ACC112 (cell line): ENCODE results near the gene LZTR1.
A peak's percentile ranks its signal among the peaks of the same experiment; 100 is the strongest.

Experiments used
- H2AFZ ChIP-seq: fragments of 200-600 bp; sonication (generic); one replicate; pipeline ENCODE4 v1.6.0; 2017; ENCODE audit warnings: antibody characterized with exemption, low read length; ENCODE audit not compliant: unreplicated experiment
- H3K27ac ChIP-seq: fragments of 200-600 bp; sonication (generic); 2 replicates; pipeline ENCODE4 v1.5.1; 2014; ENCODE audit warnings: low read depth, mild to moderate bottlenecking, antibody characterized with exemption, low read length, moderate library complexity
- H3K27me3 ChIP-seq: fragments of 200-600 bp; sonication (generic); 2 replicates; pipeline ENCODE4 v1.6.1; 2014; ENCODE audit warnings: mild to moderate bottlenecking, antibody characterized with exemption, low read length, moderate library complexity, mixed read lengths; ENCODE audit not compliant: insufficient read depth
- H3K36me3 ChIP-seq: fragments of 200-600 bp; sonication (generic); 2 replicates; pipeline ENCODE4 v1.6.1; 2016; ENCODE audit warnings: mild to moderate bottlenecking, antibody characterized with exemption, low read length, moderate library complexity, mixed read lengths; ENCODE audit not compliant: insufficient read depth
- H3K4me1 ChIP-seq: fragments of 200-600 bp; sonication (generic); one replicate; pipeline ENCODE4 v1.6.1; 2016; ENCODE audit warnings: low read length, mixed read lengths; ENCODE audit not compliant: insufficient read depth, unreplicated experiment, control insufficient read depth
- H3K4me3 ChIP-seq: fragments of 200-600 bp; sonication (generic); 2 replicates; pipeline ENCODE4 v1.5.1; 2014; ENCODE audit warnings: mild to moderate bottlenecking, low read depth, low read length
- H3K79me2 ChIP-seq: fragments of 200-600 bp; sonication (generic); one replicate; pipeline ENCODE4 v1.6.0; 2016; ENCODE audit warnings: low read length; ENCODE audit not compliant: control insufficient read depth, unreplicated experiment, insufficient read depth

LZTR1 gene

DNA sequence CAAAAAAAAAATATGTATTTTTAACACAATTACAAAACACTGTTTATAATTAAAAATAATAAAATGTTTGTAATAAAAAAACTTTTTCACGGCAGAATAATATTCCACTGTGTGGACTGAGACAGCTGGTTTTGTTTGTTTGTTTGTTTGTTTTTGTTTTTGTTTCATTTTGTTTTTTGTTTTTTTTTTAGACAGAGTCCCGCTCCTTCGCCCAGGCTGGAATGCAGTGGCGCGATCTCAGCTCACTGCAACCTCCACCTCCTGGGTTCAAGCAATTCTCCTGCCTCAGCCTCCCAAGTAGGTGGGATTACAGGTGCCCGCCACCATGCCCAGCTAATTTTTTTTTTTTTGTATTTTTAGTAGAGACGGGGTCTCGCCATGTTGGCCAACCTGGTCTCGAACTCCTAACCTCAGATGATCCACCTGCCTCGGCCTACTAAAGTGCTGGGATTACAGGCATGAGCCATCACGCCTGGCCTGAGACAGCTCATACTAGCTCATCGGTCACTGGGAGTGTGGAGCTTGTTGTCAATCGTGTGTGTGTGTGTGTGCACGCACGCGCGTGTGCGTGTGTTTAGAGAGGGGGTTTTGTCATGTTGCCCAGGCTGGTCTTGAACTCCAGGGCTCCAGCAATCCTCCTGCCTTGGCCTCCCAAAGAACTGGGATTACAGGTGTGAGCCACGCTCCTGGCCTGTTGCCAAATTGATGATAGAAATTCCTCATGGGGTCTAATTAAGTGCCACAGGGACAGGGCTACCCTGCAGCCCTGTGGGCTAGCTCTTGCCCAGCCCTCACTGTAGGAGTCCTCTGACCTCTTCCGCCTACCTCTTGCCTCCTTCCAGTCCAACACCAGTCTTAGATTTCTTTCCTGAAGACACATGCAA lies 22.3 kb upstream of the LZTR1 start:
- H3K27me3 ChIP-seq: no peaks in the 10 kb centered on the region
- no peak overlapping the region for H3K27ac ChIP-seq
- no peak overlapping the region for H2AFZ ChIP-seq
- no peaks in the 10 kb centered on the region for H3K79me2 ChIP-seq
- no peaks in the 10 kb centered on the region for H3K36me3 ChIP-seq
- H3K4me1 ChIP-seq: peaks cover 5% of the 10 kb centered on the region
- H3K4me3 ChIP-seq: no peak overlapping the region

DNA sequence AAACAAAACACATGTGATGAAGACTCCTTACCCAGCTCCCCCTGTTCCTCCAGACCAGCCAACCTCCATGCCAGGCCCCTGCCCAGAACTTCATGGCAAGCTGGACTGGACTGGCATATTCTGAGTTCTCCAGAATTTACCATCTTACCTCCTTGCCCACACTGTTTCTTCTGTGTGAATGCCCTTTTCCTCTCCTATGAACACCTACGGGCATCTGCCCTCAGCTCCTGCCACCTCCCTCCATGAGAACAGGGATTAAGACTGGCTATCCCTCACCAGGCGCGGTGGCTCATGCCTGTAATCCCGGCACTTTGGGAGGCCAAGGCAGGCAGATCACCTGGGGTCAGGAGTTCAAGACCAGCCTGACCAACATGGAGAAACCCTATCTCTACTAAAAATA lies 21.5 kb upstream of the LZTR1 start:
- no peak overlapping the region for H2AFZ ChIP-seq

DNA sequence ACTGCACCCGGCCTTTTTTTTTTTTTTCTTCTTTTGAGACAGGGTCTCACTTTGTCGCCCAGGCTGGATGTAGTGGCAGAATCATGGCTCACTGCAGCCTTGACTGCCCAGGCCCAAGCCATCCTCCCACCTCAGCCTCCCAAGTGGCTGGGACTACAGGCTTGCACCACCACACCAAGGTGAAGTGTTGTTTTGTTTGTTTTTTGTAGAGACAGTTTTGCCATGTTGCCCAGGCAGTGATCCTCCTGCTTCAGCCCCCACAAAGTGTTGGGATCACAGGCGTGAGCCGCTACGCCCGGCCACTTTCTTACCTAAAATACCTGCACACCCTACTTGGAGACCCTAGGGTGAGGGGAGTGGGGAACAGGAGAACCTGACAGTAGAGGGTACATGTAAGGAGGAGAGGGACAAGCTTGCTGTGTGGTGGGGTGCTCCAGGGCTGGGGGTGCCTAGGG lies 19.6 kb upstream of the LZTR1 start:
- Histone ChIP-seq H3K4me3 (no peak overlapping the region), H3K79me2 (no peaks in the 10 kb centered on the region), H3K27me3 (peaks cover 6% of the 10 kb centered on the region), H3K36me3 (no peaks in the 10 kb centered on the region), H3K4me1 (peaks cover 5% of the 10 kb centered on the region), H2AFZ (no peak overlapping the region), H3K27ac (no peak overlapping the region)

More for the DNA sequence above, 21.5 kb upstream of the LZTR1 start:
- Histone ChIP-seq H3K36me3 (no peaks in the 10 kb centered on the region), H3K4me3 (no peak overlapping the region), H3K27me3 (peaks cover 5% of the 10 kb centered on the region), H3K79me2 (no peaks in the 10 kb centered on the region), H3K27ac (no peak overlapping the region), H3K4me1 (peaks cover 5% of the 10 kb centered on the region)

DNA sequence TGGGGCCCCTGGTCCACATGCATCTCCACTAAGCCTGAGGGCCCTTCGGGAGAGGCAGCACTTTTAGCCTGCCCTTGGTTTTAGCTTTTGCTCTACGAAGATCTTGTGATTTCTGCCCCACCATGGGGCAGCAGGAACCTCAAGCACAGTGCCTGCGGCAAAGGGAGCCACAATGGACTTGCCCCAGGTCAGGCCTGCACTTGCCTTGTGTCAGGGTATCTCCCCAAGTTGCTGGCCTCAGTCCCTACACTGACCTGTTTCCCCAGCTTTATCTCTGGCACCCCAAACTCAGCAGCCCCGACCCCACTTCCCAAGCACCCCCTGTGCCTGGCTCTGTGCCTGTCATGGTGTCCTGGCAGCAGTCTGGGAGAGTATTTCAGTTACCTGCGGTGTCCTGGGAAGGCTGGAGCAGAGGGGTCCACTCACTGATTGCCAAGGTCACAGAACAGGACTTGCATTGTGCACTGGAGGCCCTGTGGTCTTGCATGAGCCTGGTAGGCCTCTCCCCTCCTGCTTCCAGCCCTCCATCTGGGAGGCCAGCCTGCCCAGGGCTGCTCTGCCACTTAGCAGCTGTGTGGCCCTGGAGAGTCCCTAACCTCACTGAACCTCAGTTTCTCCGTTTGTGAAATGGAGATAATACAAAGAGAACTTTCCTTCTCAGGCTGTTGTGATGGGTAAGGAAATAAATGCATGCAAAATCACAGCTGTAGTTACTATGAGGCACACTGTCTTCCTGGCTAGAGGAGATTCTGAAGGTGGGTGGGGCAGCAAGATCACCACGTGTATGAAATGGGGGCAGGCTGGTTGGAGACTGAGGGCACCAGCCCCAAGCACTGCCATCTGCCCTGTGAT lies 18.7 kb upstream of the LZTR1 start:
- H3K27me3 ChIP-seq: peaks cover 6% of the 10 kb centered on the region
- H3K4me1 ChIP-seq: no peaks in the 10 kb centered on the region
- no peaks in the 10 kb centered on the region for H3K36me3 ChIP-seq
- H3K27ac ChIP-seq: no peak overlapping the region
- no peak overlapping the region for H3K4me3 ChIP-seq
- no peaks in the 10 kb centered on the region for H3K79me2 ChIP-seq
- no peak overlapping the region for H2AFZ ChIP-seq

DNA sequence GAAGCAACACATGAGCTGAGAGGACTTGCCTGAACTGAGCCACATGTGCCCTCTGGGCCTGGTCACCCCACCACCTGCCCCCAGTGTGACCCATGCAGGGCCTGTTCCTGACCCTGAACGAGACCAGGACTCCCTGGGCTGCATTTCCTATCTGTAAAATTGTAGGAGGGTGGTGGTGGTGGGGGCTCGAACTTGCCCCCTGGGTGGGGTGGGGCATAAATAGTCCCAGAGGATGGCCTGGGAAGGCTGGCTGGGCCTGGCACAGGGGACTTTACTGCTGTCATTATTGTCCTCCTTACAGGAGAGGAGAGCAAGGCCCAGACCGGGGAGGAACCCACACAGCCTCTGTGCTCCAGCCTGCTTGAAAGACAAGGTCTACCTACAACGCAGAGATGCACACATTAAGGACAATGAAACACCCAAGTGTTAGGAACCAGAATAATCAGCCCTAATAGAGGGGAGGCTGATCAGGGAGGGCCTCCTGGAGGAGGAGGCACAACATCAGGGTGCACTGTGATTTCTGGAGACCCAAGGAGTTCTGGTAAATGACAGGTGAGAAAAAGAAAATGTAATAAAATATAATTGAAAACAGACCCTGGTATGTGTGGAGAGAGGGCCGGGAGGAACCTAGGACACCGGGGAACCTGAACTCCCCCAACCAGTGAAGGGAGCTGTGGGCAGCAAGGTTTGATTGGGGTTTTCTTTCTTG lies 17.9 kb upstream of the LZTR1 start:
- Histone ChIP-seq H3K4me1 (no peaks in the 10 kb centered on the region), H3K27me3 (peaks cover 6% of the 10 kb centered on the region), H3K79me2 (no peaks in the 10 kb centered on the region), H2AFZ (no peak overlapping the region), H3K27ac (no peak overlapping the region), H3K4me3 (no peak overlapping the region), H3K36me3 (no peaks in the 10 kb centered on the region)

DNA sequence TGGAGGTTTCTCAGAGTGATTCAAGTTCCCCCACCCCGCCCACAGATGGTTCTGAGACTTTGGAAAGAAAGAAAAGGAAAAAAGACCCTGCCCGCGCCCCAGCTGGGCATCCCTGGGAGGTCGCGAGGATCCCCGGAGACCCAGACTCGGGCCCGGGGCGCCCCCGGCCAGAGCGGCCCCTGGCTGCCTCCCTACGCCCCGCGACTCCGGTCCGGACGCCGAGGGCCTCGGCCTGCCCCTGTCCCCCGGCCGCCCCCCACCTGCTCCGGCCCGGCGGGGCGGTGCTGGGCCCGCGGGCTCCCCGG lies 17.3 kb upstream of the LZTR1 start:
- H3K27ac ChIP-seq: no peak overlapping the region
- H3K27me3 ChIP-seq: peaks cover 6% of the 10 kb centered on the region
- H3K36me3 ChIP-seq: no peaks in the 10 kb centered on the region
- no peak overlapping the region for H2AFZ ChIP-seq
- H3K4me3 ChIP-seq: no peak overlapping the region
- H3K79me2 ChIP-seq: no peaks in the 10 kb centered on the region
- H3K4me1 ChIP-seq: no peaks in the 10 kb centered on the region

DNA sequence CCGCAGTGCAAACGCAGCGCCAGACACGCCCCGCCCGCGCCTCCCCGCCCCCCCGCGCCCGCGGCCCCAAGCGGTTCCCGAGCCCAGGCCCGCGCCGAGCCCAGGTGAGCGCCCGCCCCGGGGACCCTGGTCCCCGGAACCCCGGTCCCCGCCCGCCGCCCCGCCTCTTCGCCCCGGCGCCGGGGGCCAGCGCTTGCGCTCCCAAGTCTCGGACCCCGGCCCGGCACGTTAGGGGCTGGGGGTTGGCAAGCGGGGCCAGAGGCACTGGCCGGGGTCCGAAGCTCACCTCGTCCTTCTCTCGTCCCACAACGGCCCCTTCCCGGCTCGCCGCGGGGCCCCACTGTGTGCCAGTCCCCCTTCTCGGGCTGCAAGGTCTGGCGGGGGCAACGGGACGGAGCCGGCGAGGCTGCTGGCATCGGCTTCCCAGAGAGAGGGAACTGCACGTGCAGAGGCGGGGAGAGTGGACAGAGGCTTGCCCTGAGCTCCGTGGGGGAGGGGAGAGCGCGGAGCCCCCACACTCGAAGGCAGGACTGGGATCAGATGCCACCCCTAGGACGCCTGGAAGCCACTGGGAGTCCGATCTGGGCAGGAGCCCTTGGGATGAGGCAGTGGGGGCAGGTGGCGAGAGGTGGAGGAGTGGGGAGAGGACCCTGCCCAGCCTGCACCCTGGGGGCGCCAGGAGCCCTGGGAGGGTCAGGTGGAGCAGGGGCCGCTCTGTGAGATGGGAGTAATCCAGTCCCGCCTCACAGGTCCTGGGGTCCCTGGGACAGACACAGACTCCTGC lies 16.8 kb upstream of the LZTR1 start:
- Histone ChIP-seq H2AFZ (no peak overlapping the region), H3K27ac (no peak overlapping the region), H3K27me3 (peaks cover 6% of the 10 kb centered on the region), H3K4me3 (peak overlapping the region; percentile 51; the same call in 1 of the 2 replicates), H3K36me3 (no peaks in the 10 kb centered on the region), H3K79me2 (no peaks in the 10 kb centered on the region), H3K4me1 (no peaks in the 10 kb centered on the region)

DNA sequence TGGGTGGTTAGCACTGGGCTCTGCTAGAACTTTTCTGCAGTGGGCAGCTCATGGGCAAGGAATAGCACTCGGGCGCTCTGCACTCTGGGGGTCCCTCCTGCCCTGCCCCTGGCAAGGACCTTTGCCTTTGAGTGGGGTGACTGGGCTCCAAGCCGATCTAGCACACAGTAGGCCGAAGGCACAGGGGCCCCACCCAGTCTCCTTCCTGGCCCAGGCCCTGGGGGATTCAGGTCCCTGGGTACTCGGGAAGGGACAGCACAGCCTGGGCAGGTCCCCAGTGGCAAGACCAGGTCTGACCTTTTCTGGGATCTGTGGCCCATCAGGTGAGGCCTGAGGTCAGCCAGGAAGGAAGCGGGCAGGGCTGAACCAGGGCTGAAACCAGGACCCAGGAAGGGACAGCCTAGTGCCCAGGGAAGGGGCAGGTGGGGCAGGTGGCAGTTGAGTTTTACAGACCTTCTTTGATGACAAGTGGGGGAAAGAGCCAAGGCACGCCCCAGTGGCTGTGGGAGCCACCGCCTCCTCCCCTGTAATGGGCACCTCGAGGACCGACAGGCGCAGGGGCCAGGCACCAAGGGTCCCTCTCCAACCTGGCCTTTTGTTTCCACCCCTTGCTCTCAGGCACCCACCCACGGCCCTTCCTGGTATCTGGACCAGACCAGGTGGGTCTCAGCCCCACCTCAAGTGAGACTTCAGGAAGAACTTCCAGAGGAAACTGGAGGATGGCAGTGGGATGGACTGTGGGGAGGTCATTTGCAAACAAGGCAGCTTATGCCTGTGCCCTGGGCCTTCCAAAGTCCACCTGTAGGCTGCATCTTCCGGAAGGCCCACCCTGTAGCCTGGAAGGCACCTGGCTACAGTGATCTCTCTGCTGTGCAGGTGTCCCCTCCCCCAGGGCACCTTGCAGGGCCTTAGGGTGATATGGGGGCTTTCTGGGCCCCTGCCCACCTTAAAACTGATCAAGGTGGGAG lies 15.9 kb upstream of the LZTR1 start:
- Histone ChIP-seq H3K27me3 (peaks cover 6% of the 10 kb centered on the region), H3K4me1 (no peaks in the 10 kb centered on the region), H3K27ac (no peak overlapping the region), H3K79me2 (no peaks in the 10 kb centered on the region), H2AFZ (no peak overlapping the region), H3K36me3 (no peaks in the 10 kb centered on the region), H3K4me3 (no peak overlapping the region)

DNA sequence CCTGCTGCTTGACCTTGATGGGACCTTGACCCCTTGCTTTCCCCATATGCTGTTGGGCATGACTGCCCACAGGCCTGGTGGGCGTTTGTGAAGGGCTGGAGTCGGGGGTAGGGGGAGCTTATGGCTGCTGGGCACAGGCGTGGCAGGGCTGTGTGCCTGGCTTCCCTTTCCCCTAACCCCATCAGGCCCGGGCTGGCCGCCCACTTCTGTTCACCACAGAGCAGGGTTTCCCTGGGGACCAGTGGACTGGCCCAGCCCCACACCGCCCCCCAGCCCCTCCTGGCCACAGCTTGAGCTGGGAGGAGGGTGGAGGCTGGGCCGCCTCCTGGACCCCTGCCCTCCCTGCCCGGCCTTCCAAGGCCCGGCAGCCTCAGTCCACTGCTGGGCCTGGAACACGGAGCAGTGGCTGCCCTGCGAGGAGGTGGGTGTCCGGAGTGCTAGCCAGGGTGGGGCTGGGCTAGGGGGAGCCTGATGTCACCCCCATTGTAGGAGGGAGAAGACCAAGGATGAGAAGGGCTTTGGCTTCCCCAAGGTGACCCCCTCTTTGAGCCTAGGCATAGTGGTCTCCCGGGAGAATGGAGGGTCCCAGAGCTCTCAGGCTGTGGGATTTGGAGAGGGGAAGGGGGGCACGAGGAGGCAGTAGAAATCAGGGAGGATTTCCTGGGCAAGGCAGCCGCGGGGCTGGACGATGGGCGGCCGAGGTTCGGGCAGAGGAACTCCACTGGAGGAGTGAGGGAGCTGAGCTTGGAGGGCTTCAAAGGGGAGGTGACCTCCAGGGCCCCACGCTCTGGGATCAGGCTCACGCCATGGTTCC lies 15.0 kb upstream of the LZTR1 start, which contains the start of gene AIFM3:
Gene AIFM3 (plus strand): TSS at position 373 of the 814 bp plus-strand sequence. CDS start 690 bp downstream, outside the sequence.
- H2AFZ ChIP-seq: no peak within 1 kb of the TSS
- no peaks in the 10 kb centered on the region for H3K79me2 ChIP-seq
- no peak within 1 kb of the TSS for H3K27ac ChIP-seq
- H3K36me3 ChIP-seq: no peaks in the 10 kb centered on the region
- H3K27me3 ChIP-seq: peaks cover 6% of the 10 kb centered on the region
- no peaks in the 10 kb centered on the region for H3K4me1 ChIP-seq
- H3K4me3 ChIP-seq: no peak within 1 kb of the TSS
